DMS79 (cell line): Measurements from ENCODE around the gene CHRNB4.

Source experiments
- DNase-seq: peaks from one replicate; lab custom pipeline; 2025; lab: John Stamatoyannopoulos, UW

Gene CHRNB4

GRCh38 chr15:78671626-78672211 lies 30.7 kb upstream of the CHRNB4 start:
- peak; percentile 58 for DNase-seq

- DNase-seq, result no peak
Observed at GRCh38 chr15:78668987-78669386, 28.0 kb upstream of the CHRNB4 start.

GRCh38 chr15:78667578-78668236 lies 26.7 kb upstream of the CHRNB4 start:
- DNase-seq, result no peak

- DNase-seq, result no peak
Observed at GRCh38 chr15:78666010-78666409, 25.0 kb upstream of the CHRNB4 start.

GRCh38 chr15:78663703-78664102 lies 22.7 kb upstream of the CHRNB4 start:
- no peak for DNase-seq

- DNase-seq, result no peak
Observed at GRCh38 chr15:78662028-78662427, 21.0 kb upstream of the CHRNB4 start.

- no peak for DNase-seq
Observed at GRCh38 chr15:78661001-78661400, 20.0 kb upstream of the CHRNB4 start.

- DNase-seq, result no peak
Observed at GRCh38 chr15:78660584-78660983, 19.6 kb upstream of the CHRNB4 start.

- no peak for DNase-seq
Observed at GRCh38 chr15:78658823-78659222, 17.8 kb upstream of the CHRNB4 start.

GRCh38 chr15:78654272-78654671 lies 13.3 kb upstream of the CHRNB4 start:
- no peak for DNase-seq

- DNase-seq, result no peak
Observed at GRCh38 chr15:78651930-78652615, 11.1 kb upstream of the CHRNB4 start.

GRCh38 chr15:78651007-78651406 lies 10.0 kb upstream of the CHRNB4 start:
- DNase-seq, result no peak

GRCh38 chr15:78650022-78650421 lies 9.0 kb upstream of the CHRNB4 start:
- no peak for DNase-seq

GRCh38 chr15:78645009-78645408 lies 4.0 kb upstream of the CHRNB4 start:
- DNase-seq, result no peak

GRCh38 chr15:78642331-78642730 lies 1.3 kb upstream of the CHRNB4 start:
- DNase-seq, result no peak

GRCh38 chr15:78641749-78642275 lies 802 bp upstream of the CHRNB4 start:
- no peak for DNase-seq

- no peak for DNase-seq
Observed at GRCh38 chr15:78640527-78641101, 396 bp downstream of the CHRNB4 start.

GRCh38 chr15:78638658-78639314 lies 2.2 kb downstream of the CHRNB4 start:
- DNase-seq, result no peak

GRCh38 chr15:78637776-78638435 lies 3.1 kb downstream of the CHRNB4 start:
- no peak for DNase-seq

GRCh38 chr15:78636378-78636859 lies 4.6 kb downstream of the CHRNB4 start:
- no peak for DNase-seq

- no peak for DNase-seq
Observed at GRCh38 chr15:78635346-78635745, 5.7 kb downstream of the CHRNB4 start.
